ENCODE measurements around the gene SCAMP5.
A peak's percentile ranks its signal among the peaks of the same experiment; 100 is the strongest.

SCAMP5 gene

DNA sequence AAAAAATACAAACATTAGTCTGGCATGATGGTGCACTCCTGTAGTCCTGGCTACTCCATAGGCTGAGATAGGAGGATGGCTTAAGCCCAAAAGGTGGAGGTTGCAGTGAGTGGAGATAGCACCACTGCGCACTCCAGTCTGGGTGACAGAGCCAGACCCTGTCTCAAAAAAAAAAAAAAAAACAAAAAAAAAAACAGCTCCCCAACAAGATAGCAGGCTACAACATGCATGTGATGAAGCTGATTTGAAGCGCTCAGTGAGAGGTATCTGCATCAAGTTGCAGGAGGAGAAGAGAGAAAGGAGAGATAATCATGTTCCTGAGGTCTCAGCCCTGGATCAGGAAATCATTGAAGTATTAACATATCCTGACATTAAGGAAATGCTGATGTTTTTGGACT is 27.4 kb downstream of the SCAMP5 start:
- Mint-ChIP-seq H3K4me1 (peaks cover 8% of the 10 kb centered on the region), H3K4me3 (peak overlapping the region; percentile 34), H3K27ac (no peak overlapping the region), H3K27me3 (peaks cover 10% of the 10 kb centered on the region), H3K36me3 (peaks cover 2% of the 10 kb centered on the region), H3K9me3 (no peaks in the 10 kb centered on the region)
- ATAC-seq (ENCODE audit: low read depth) (no peak), DNase-seq (ENCODE audit: low spot score in 2 of 2) (no peak)

GRCh38 chr15:75023181-75023871 is 28.0 kb downstream of the SCAMP5 start, which contains the start of gene PPCDC:
Gene PPCDC (plus strand): TSS chr15:75023590. CDS start chr15:75028319, 4,729 bp downstream.
- Mint-ChIP-seq H3K4me1 (peaks cover 8% of the 10 kb centered on the region), H3K9me3 (no peaks in the 10 kb centered on the region), H3K27ac (peak within 1 kb of the TSS; percentile 92), H3K27me3 (peaks cover 7% of the 10 kb centered on the region), H3K36me3 (peaks cover 2% of the 10 kb centered on the region), H3K4me3 (peak within 1 kb of the TSS; percentile 96)
- peak; percentile 84 to 85 for DNase-seq (ENCODE audit: low spot score in 2 of 2)
- ATAC-seq (ENCODE audit: low read depth), result peak; percentile 100

GRCh38 chr15:75023872-75024636 is 28.7 kb downstream of the SCAMP5 start:
- Mint-ChIP-seq H3K27me3 (peaks cover 6% of the 10 kb centered on the region), H3K36me3 (peaks cover 2% of the 10 kb centered on the region), H3K4me3 (peak overlapping the region; percentile 96), H3K4me1 (peaks cover 8% of the 10 kb centered on the region), H3K9me3 (no peaks in the 10 kb centered on the region), H3K27ac (peak overlapping the region; percentile 92)
- ATAC-seq (ENCODE audit: low read depth) (no peak), DNase-seq (ENCODE audit: low spot score in 2 of 2) (no peak)

DNA sequence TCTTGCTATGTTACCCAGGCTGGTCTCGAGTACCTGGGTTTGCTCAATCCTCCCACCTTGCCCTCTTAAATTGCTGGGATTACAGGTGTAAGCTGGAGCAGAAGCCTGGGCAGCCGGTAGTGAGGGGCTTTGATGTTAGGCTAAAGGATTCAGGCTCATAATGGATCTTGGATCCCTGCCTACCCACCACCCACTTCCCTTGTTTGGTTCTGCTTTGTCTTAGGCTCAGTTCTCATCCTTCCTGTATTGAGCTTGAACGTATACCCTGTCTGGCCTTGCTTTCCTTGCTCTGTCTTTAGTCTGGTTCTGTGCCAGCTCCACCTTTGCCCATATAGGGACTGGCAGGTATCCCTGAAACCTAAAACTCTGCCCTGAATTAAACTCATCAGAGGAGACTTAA is 29.7 kb downstream of the SCAMP5 start:
- no peak for DNase-seq (ENCODE audit: low spot score in 2 of 2)
- peaks cover 3% of the 10 kb centered on the region for H3K27me3 Mint-ChIP-seq
- no peak for ATAC-seq (ENCODE audit: low read depth)
- H3K9me3 Mint-ChIP-seq, result no peaks in the 10 kb centered on the region
- H3K4me3 Mint-ChIP-seq, result peak overlapping the region; percentile 46
- H3K4me1 Mint-ChIP-seq, result peaks cover 12% of the 10 kb centered on the region
- no peak overlapping the region for H3K27ac Mint-ChIP-seq
- H3K36me3 Mint-ChIP-seq, result peaks cover 2% of the 10 kb centered on the region

DNA sequence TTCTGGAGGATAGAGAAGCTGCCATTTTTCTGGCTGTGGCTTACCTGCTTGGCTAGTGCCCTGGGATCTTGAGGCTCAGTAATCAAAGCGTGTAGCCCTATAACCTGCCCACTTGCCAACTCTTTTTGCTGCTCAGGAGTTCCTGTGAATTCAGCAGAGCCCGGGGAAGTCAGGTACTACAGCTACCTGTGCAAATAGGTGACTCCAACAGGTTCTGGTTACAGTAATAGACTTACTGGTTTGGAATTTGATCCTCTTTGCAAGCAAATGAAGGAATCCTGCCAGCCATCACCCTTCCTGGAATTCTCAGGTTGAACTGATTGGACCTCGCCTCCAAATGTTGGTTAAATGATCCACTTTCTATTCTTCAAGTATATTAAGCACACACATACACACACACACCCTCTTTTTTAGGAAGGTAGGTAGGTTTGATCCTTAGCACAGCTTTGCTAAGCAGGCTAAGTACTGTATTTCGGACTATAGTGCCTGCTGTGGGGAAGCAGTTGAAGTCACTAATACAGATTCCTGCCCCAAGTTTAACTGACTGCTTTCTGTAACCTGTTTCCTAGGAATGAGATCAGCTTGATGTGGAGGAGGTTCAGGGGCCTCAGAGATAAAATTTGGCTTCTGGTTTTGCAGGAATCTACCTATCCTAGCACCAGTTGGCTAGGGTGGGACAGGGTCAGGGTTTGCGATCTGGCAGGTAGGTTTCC is 30.3 kb downstream of the SCAMP5 start:
- peaks cover 3% of the 10 kb centered on the region for H3K27me3 Mint-ChIP-seq
- peak overlapping the region; percentile 46 for H3K4me3 Mint-ChIP-seq
- no peak overlapping the region for H3K27ac Mint-ChIP-seq
- H3K36me3 Mint-ChIP-seq, result peaks cover 2% of the 10 kb centered on the region
- ATAC-seq (ENCODE audit: low read depth), result no peak
- no peaks in the 10 kb centered on the region for H3K9me3 Mint-ChIP-seq
- peaks cover 12% of the 10 kb centered on the region for H3K4me1 Mint-ChIP-seq
- no peak for DNase-seq (ENCODE audit: low spot score in 2 of 2)

DNA sequence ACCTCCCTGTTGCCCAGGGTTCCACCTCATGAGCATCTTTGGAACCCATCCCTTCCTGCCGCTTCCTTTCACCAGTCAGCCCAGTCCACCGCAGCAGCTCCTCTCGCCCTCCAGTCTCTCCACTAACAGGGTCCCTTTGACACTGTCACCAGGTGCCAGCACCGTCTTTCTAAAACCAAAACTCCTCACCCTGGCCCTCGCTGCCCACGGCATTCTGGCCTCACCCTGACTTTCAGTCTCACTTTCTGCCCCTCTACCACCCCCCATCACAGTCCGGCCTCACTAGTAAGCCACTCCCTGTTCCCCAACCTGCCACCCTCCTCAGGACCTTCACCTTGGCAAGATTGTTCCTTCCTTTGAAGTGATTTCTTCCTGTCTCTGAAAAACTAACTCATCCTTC is 32.2 kb downstream of the SCAMP5 start:
- Mint-ChIP-seq H3K4me3 (no peak overlapping the region), H3K4me1 (peaks cover 16% of the 10 kb centered on the region), H3K27me3 (no peaks in the 10 kb centered on the region), H3K27ac (no peak overlapping the region), H3K36me3 (peaks cover 2% of the 10 kb centered on the region), H3K9me3 (no peaks in the 10 kb centered on the region)
- no peak for DNase-seq (ENCODE audit: low spot score in 2 of 2)
- ATAC-seq (ENCODE audit: low read depth), result no peak

DNA sequence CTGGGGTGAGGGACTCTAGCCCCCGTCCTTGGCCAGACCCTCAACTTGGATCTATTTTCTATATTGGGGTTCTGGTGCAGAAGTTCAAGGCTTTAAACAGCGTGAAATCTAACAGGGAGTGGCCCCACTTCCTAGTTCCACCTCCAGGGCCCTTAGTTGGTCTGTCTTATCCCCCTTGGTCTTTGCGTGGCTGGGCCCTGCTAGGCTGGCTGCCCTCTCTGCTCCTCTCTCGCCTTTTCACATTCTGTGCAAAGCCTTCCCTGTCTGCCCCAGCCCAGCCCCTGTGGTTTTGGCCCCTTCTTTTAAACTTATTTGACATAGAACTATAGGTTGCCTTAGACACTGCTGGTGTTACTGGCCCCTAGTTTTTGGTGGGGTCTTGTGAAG is 33.6 kb downstream of the SCAMP5 start:
- H3K9me3 Mint-ChIP-seq, result no peaks in the 10 kb centered on the region
- DNase-seq (ENCODE audit: low spot score in 2 of 2) (no peak), ATAC-seq (ENCODE audit: low read depth) (peak; percentile 23)
- H3K36me3 Mint-ChIP-seq, result no peaks in the 10 kb centered on the region
- peaks cover 13% of the 10 kb centered on the region for H3K4me1 Mint-ChIP-seq
- H3K27me3 Mint-ChIP-seq, result no peaks in the 10 kb centered on the region
- H3K27ac Mint-ChIP-seq, result no peak overlapping the region
- no peak overlapping the region for H3K4me3 Mint-ChIP-seq

GRCh38 chr15:75029378-75030022 is 34.1 kb downstream of the SCAMP5 start:
- Mint-ChIP-seq H3K27me3 (no peaks in the 10 kb centered on the region), H3K4me1 (peaks cover 10% of the 10 kb centered on the region), H3K27ac (no peak overlapping the region), H3K36me3 (no peaks in the 10 kb centered on the region), H3K4me3 (no peak overlapping the region), H3K9me3 (no peaks in the 10 kb centered on the region)
- ATAC-seq (ENCODE audit: low read depth) (peak; percentile 97), DNase-seq (ENCODE audit: low spot score in 2 of 2) (peak; percentile 91)

GRCh38 chr15:75030023-75030413 is 34.7 kb downstream of the SCAMP5 start:
- no peak for DNase-seq (ENCODE audit: low spot score in 2 of 2)
- no peak for ATAC-seq (ENCODE audit: low read depth)
- Mint-ChIP-seq H3K4me3 (no peak overlapping the region), H3K27me3 (no peaks in the 10 kb centered on the region), H3K27ac (no peak overlapping the region), H3K9me3 (no peaks in the 10 kb centered on the region), H3K4me1 (peaks cover 10% of the 10 kb centered on the region), H3K36me3 (no peaks in the 10 kb centered on the region)

DNA sequence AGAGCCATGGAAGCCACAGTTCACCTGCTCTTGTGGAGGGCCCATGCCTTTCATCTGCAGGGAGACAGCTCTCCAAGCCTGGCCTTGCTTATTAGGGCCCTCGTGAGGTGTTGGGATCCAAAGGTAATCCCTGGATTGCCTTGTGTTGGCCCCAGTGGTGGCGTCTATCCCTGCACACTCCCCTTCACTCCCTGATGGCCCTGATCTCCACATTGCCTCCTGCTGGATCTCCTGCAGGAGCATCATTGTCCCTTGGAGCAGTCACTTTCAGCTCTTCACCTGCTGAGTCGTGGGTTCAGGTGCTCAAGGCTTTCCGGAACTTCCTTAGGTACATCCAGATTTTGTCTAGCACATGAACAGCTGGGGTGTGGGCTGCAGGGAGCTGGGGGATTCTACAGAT is 35.1 kb downstream of the SCAMP5 start:
- ATAC-seq (ENCODE audit: low read depth), result no peak
- DNase-seq (ENCODE audit: low spot score in 2 of 2), result no peak
- Mint-ChIP-seq H3K4me1 (peaks cover 10% of the 10 kb centered on the region), H3K9me3 (no peaks in the 10 kb centered on the region), H3K27ac (no peak overlapping the region), H3K4me3 (no peak overlapping the region), H3K27me3 (no peaks in the 10 kb centered on the region), H3K36me3 (no peaks in the 10 kb centered on the region)

DNA sequence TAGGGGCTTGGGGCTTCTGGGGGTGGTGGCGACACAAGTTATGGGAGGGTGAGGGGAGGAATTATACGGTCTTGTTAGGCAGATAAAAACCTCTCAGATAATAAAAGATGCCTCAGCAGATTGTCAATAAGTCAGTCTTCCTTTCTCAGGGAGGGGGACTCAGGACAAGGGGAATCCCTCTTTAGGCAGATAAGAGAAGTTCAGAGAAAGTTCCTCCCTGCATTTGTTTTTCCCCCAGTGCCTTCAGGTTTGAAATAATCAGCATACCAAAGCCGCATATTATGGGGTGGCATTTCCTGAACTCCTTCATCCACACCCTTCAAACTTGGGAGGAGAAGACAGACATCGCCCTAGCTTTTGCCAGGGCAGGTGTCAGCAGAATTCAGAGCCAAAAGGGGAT is 36.5 kb downstream of the SCAMP5 start:
- H3K9me3 Mint-ChIP-seq, result no peaks in the 10 kb centered on the region
- H3K4me3 Mint-ChIP-seq, result no peak overlapping the region
- peaks cover 8% of the 10 kb centered on the region for H3K4me1 Mint-ChIP-seq
- H3K27me3 Mint-ChIP-seq, result no peaks in the 10 kb centered on the region
- ATAC-seq (ENCODE audit: low read depth) (peak; percentile 10), DNase-seq (ENCODE audit: low spot score in 2 of 2) (no peak)
- peaks cover 2% of the 10 kb centered on the region for H3K36me3 Mint-ChIP-seq
- H3K27ac Mint-ChIP-seq, result no peak overlapping the region

GRCh38 chr15:75032395-75032794 is 37.0 kb downstream of the SCAMP5 start:
- no peaks in the 10 kb centered on the region for H3K9me3 Mint-ChIP-seq
- H3K4me3 Mint-ChIP-seq, result no peak overlapping the region
- peaks cover 8% of the 10 kb centered on the region for H3K4me1 Mint-ChIP-seq
- no peak for DNase-seq (ENCODE audit: low spot score in 2 of 2)
- H3K27me3 Mint-ChIP-seq, result no peaks in the 10 kb centered on the region
- H3K27ac Mint-ChIP-seq, result no peak overlapping the region
- no peak for ATAC-seq (ENCODE audit: low read depth)
- peaks cover 2% of the 10 kb centered on the region for H3K36me3 Mint-ChIP-seq

GRCh38 chr15:75033809-75034208 is 38.4 kb downstream of the SCAMP5 start:
- no peaks in the 10 kb centered on the region for H3K27me3 Mint-ChIP-seq
- ATAC-seq (ENCODE audit: low read depth), result no peak
- peaks cover 8% of the 10 kb centered on the region for H3K4me1 Mint-ChIP-seq
- no peaks in the 10 kb centered on the region for H3K9me3 Mint-ChIP-seq
- H3K4me3 Mint-ChIP-seq, result no peak overlapping the region
- peaks cover 2% of the 10 kb centered on the region for H3K36me3 Mint-ChIP-seq
- no peak overlapping the region for H3K27ac Mint-ChIP-seq
- no peak for DNase-seq (ENCODE audit: low spot score in 2 of 2)

GRCh38 chr15:75034615-75035014 is 39.3 kb downstream of the SCAMP5 start:
- DNase-seq (ENCODE audit: low spot score in 2 of 2) (no peak), ATAC-seq (ENCODE audit: low read depth) (no peak)
- H3K27ac Mint-ChIP-seq, result no peak overlapping the region
- peaks cover 2% of the 10 kb centered on the region for H3K36me3 Mint-ChIP-seq
- H3K9me3 Mint-ChIP-seq, result no peaks in the 10 kb centered on the region
- no peaks in the 10 kb centered on the region for H3K27me3 Mint-ChIP-seq
- H3K4me3 Mint-ChIP-seq, result no peak overlapping the region
- H3K4me1 Mint-ChIP-seq, result peaks cover 4% of the 10 kb centered on the region

All from memory B cell (primary cell).